Measurements from ENCODE around the gene DNAJB12. TPM values are rescaled to one million over a fixed set of nuclear protein-coding genes. Genes with fewer than 3 reads are reported as not detected.

DNAJB12 gene
- polyA plus RNA-seq, 1 donor (not counting 4 experiments of a cell fraction or from before 2014, with no cell fraction given): 12.0 TPM

GRCh38 chr10:72318418-72319262 lies 36.1 kb downstream of the DNAJB12 start:
- Histone ChIP-seq H3K9me3 (ENCODE audit: control insufficient read depth, low read depth, low read length) (no peaks in the 10 kb centered on the region), H4K20me1 (ENCODE audit: control insufficient read depth, extremely low read depth, insufficient read depth, low read length) (no peaks in the 10 kb centered on the region), H3K4me2 (ENCODE audit: control insufficient read depth, extremely low read depth, insufficient read depth, low read depth, low read length) (peak overlapping the region; percentile 29), H3K27me3 (ENCODE audit: control insufficient read depth, extremely low read depth, insufficient read depth, low read length) (no peaks in the 10 kb centered on the region), H3K4me3 (ENCODE audit: control insufficient read depth in 2 of 3, extremely low read depth in 1 of 3, insufficient read depth in 2 of 3, low read depth in 1 of 3, low read length in 3 of 3) (peak overlapping the region in 2 of 3 experiments; percentile 36 to 37), H3K79me2 (ENCODE audit: control insufficient read depth, insufficient read depth, low read length) (no peaks in the 10 kb centered on the region), H3K36me3 (ENCODE audit: control insufficient read depth in 2 of 2, extremely low read depth in 1 of 2, insufficient read depth in 2 of 2, low read length in 2 of 2) (no peaks in the 10 kb centered on the region), H3K27ac (ENCODE audit: control insufficient read depth, insufficient read depth, low read length) (peak overlapping the region; percentile 94), H3K9ac (ENCODE audit: control insufficient read depth, extremely low read depth, insufficient read depth, low read length) (peak overlapping the region; percentile 91), H3K9me1 (ENCODE audit: control insufficient read depth, extremely low read depth, insufficient read depth, low read length) (no peaks in the 10 kb centered on the region), H2AFZ (ENCODE audit: control insufficient read depth, low read length) (no peak overlapping the region), H3K4me1 (ENCODE audit: control insufficient read depth, extremely low read depth, insufficient read depth, low read length) (peaks cover 69% of the 10 kb centered on the region)
- TF ChIP-seq CTCF (optimal IDR thresholded peaks at IDR 0.05 in 1 of 3, IDR thresholded peaks at IDR 0.05 in 1 of 3, conservative IDR thresholded peaks at IDR 0.05 in 1 of 3; ENCODE audit: extremely low read depth in 1 of 3, insufficient read depth in 2 of 3, low read length in 3 of 3) (no peak), EZH2 (IDR thresholded peaks at IDR 0.05; ENCODE audit: low read length) (no peak)
- no peak for FAIRE-seq
- no peak for DNase-seq (ENCODE audit: low read depth, low spot score)
- dilution Hi-C loops (cut with MboI; ENCODE audit: extremely low pct_ligation_motif_present, low sequenced_read_pairs): no loop called here

DNA sequence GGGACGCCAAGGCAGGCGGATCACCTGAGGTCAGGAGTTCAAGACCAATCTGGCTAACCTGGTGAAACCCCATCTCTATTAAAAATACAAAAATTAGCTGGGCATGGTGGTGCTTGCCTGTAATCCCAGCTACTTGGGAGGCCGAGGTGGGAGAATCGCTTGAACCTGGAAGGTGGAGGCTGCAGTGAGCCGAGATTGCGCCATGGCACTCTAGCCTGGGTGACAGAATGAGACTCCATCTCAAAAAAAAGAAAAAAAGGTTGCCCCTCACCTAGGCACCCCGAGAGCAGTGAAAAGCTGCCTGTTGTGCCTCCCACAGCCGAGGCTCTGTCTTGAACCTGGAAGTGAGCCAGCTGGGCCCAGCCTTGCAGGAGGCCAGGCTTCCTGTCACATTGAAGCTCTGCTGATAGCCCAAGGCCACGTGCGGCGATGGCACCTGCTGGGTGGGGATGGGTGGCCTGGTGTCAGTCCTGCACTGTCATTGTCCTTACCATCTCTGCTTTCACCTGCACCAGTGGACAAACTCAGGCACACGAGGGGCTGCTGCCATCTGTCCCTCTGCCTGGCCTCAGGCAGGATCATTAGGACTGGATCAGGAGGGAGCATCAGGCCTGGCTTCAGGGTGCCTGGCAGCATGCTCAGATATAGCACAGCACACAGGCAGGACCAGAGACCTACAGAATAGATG lies 37.8 kb downstream of the DNAJB12 start:
- no peak overlapping the region for H3K9ac ChIP-seq (ENCODE audit: control insufficient read depth, extremely low read depth, insufficient read depth, low read length)
- no peaks in the 10 kb centered on the region for H3K27me3 ChIP-seq (ENCODE audit: control insufficient read depth, extremely low read depth, insufficient read depth, low read length)
- H2AFZ ChIP-seq (ENCODE audit: control insufficient read depth, low read length): no peak overlapping the region
- H3K9me3 ChIP-seq (ENCODE audit: control insufficient read depth, low read depth, low read length): no peaks in the 10 kb centered on the region
- no peak overlapping the region for H3K4me3 ChIP-seq (ENCODE audit: control insufficient read depth in 2 of 3, extremely low read depth in 1 of 3, insufficient read depth in 2 of 3, low read depth in 1 of 3, low read length in 3 of 3)
- H3K4me2 ChIP-seq (ENCODE audit: control insufficient read depth, extremely low read depth, insufficient read depth, low read depth, low read length): no peak overlapping the region
- no peak overlapping the region for H3K27ac ChIP-seq (ENCODE audit: control insufficient read depth, insufficient read depth, low read length)
- DNase-seq (ENCODE audit: low read depth, low spot score): no peak
- TF ChIP-seq CTCF (optimal IDR thresholded peaks at IDR 0.05 in 1 of 3, IDR thresholded peaks at IDR 0.05 in 1 of 3, conservative IDR thresholded peaks at IDR 0.05 in 1 of 3; ENCODE audit: extremely low read depth in 1 of 3, insufficient read depth in 2 of 3, low read length in 3 of 3): no peak
- TF ChIP-seq EZH2 (IDR thresholded peaks at IDR 0.05; ENCODE audit: low read length): no peak
- dilution Hi-C loops (cut with MboI; ENCODE audit: extremely low pct_ligation_motif_present, low sequenced_read_pairs): no loop called here
- no peaks in the 10 kb centered on the region for H4K20me1 ChIP-seq (ENCODE audit: control insufficient read depth, extremely low read depth, insufficient read depth, low read length)
- H3K4me1 ChIP-seq (ENCODE audit: control insufficient read depth, extremely low read depth, insufficient read depth, low read length): peaks cover 52% of the 10 kb centered on the region
- no peaks in the 10 kb centered on the region for H3K79me2 ChIP-seq (ENCODE audit: control insufficient read depth, insufficient read depth, low read length)
- H3K36me3 ChIP-seq (ENCODE audit: control insufficient read depth in 2 of 2, extremely low read depth in 1 of 2, insufficient read depth in 2 of 2, low read length in 2 of 2): no peaks in the 10 kb centered on the region
- no peak for FAIRE-seq
- H3K9me1 ChIP-seq (ENCODE audit: control insufficient read depth, extremely low read depth, insufficient read depth, low read length): no peaks in the 10 kb centered on the region

All from keratinocyte (primary cell).